ENCODE measurements around the gene MICAL2.
"Not testable (repeated sequence)": the region's sequence is repeated elsewhere in the genome, so short reads cannot be mapped to it uniquely, and the experiment has no call there.

The MICAL2 gene

DNA sequence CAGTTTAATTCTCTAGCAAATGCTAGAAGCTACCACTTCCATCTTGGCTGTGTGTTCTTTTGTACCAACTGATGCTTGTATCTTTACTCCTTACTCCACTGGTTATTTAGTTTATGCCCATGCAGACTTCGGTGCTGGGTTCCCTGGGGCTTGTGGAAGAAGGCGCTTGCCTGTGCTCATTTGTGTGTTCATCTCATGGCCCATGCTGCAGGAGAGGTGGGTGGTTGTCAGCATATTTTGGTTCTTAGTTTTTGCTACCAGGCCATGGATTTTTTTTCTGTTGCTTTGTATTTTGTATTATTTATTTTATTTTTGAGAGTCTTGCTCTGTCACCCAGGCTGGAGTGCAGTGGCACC lies 22.4 kb downstream of the MICAL2 start:
- in situ Hi-C loops (cut with MboI; ENCODE audit: low sequenced_read_pairs) = no loop called here

DNA sequence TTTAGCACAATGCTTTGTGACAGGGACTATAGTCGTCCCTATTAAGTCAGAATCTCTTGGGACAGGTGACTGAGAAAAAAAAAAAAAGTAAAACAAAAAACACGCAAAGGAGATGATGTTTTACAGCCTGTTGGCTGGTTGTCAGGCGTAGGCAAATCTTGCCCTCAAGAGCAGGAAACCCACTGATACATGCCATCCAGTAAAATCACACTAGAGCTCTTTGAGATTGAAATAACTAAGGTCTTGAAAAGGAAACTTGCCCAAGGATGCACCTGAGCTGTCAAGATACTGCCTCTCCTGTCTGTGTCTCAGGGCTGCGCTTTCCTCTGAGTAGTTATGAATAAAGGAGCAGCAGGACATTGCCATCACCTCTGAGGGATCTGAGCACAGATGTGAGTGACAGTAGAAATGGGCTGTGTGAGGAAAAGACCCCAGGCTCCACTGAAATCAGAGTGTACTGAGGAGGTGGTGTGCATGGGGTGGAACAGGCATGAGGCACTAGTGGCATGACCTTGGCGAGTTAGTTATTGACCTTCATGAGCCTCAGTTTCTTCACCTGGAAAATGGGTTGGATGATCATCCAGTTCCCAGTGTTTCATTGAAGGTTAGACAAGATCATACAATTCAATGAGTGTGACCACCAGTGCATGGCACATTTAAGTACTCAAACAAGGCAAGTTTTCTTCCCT lies 23.3 kb downstream of the MICAL2 start:
- in situ Hi-C loops (cut with MboI; ENCODE audit: low sequenced_read_pairs) = no loop called here

DNA sequence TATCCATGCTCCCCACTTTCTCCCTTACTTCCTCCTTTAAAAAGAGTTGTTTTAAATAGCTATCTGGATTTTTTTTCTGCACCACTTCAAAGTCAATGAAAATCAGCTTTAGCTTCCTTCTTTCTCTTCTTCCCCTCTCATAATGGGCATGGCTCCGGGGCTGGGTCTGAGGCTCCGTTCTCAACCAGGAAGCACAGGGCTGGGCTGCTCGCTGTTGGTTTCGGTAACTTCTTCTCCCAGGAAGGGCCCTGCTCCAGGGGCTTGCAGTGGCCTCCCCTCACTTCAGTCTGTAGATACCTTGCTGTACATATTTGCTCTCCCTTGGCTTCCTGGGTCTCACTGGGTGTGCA lies 23.8 kb downstream of the MICAL2 start:
- in situ Hi-C loops (cut with MboI; ENCODE audit: low sequenced_read_pairs) = no loop called here

DNA sequence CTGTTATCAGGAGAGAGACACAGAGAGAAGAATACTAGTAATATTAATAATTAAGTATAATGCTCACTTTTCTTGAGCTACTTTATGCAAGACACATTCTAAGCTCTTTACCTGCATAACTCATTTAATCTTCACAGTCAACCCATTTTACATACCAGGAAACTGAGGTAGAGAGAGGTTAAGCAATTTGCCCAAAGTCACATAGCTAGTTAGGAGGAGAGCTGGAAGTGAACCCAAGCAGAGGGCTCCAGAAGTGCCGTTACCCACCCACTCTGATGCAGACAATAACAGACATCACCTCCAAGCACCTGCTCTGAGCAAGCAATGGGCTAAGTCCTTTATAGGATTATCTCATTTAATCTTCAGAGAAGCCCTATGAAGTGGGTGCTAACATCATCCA lies 24.8 kb downstream of the MICAL2 start:
- in situ Hi-C loops (cut with MboI; ENCODE audit: low sequenced_read_pairs) = no loop called here

DNA sequence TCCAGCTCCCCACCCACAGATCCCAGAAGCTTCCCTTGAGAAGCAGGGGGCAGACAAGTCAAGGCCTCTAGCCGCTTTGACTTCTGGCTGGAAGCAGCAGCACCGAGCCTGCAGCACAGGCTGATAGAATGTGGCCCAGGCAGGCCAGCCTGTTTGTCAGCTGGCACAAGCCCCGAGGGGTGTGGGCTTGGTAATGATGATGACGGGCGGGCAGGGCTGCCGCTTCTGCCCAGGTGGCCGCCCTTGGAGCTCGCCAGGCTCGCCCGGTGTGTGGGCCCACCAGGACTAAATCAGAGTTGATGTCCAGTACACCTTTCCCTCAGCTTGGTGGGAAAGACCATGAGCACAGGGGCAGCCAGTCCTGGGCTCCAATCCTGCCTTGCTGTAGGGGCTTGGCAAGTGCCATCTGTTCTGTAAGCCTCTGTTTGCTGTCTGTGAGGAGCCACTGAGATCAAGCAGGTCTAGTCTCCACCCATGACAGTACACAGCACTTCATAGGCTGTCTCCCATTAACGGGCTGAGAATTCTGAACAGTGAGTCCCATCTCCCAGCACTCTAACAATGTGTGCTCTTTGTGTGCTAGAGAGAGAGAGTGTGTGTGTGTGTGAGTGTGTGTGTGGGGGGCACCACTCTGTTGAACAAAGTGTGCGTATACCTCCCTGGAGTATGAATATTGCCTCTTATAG lies 26.8 kb downstream of the MICAL2 start:
- in situ Hi-C loops (cut with MboI; ENCODE audit: low sequenced_read_pairs) = no loop called here

DNA sequence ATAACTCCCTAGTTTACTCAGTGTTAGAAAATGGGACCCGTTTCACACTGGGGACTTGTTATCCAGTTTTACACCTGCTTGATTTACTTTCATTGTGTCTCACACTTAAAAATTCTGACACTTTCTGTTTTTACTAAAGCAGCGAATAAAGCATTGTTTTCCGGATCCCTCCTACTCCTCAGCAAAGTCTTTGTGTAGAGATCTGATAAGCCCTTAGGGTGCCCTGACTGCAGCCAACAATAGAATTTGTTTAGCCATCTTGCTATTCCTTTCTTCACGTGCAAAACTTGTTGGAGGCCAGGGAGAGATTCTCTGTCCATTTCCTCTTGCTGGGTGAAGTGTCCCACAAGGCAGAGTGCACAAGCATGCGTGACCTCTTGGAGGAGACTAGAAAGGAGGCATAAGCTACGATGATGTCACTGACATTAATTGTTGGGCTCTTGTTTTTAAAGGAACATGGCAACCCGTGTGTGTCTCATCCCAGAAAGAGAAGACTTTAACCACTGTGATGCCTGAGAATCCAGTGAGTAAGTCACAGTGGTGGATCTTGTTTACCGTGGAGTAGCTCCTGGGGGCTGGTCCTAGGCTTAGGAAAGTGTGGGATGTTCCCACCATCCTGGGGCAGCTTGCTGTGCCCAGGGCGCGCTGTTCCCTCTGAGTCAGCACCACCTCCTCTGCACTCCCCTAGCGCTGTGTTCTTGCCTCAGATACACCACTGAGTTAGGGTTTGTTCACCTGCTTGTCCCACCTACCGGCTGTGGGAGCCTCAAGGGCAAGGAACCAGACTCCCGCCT lies 27.7 kb downstream of the MICAL2 start:
- in situ Hi-C loops (cut with MboI; ENCODE audit: low sequenced_read_pairs) = no loop called here

DNA sequence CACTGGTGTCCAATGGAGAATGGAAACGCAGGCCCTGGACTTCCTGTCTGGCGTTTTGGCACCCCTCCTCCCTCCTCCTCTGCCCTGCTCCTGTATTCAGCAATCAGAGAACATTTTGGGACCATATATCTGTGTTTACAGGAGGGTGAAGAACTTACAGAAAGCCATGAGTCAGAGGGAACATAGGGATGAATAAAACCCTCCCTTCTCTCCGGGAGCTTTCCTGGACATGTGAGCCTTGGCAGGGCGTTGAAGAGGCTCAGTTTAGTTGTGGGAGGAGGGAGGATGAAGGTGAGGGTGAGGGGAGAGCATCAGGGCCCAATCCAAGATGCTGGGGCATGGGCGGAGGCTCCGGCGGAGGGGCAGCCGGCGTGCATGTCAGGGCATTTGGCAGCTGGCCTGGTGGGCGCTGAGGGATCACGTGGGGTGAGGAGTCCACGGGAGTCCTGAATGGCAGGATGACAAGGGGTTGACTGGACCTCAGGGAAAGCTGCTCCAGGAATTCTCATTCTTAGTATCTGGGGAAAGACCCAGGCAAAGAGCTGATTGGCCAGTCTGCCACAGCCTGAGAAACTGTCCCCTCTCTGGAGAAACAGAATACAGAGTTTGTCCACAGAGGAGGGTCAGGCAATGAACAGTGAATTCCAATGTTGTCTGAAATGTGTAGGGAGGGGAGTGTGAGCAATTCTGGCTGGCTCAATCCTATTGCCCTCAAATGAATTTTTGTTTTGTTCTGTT lies 28.9 kb downstream of the MICAL2 start:
- in situ Hi-C loops (cut with MboI; ENCODE audit: low sequenced_read_pairs) = no loop called here

DNA sequence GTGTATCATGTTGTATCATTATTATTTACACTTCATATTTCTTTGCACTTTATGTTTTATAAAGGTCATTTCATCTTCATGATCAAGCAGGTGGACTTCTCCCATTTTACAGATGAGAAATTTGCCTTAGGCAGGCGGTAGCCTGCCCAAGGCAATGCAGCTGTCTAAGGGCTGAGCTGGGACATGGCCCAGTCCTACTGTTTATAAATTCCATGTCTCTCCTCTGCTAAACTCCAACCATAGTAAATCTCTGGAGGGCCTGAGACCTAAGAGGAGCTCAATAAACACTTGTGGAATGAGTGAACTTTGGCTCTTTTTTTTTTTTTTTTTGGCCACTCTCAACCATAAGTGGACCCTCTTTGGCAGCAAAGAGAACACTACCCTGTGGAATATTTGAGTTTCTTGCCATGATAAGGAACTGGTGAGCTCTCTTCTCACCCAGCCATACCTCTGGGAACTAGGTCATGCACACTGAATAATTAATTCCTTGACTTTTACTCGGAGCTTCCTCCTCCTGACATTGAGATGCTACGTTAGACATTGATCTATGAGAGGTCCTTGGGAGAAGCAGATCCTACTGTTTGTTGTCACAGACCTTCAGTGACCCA lies 29.9 kb downstream of the MICAL2 start:
- in situ Hi-C loops (cut with MboI; ENCODE audit: low sequenced_read_pairs) = no loop called here

DNA sequence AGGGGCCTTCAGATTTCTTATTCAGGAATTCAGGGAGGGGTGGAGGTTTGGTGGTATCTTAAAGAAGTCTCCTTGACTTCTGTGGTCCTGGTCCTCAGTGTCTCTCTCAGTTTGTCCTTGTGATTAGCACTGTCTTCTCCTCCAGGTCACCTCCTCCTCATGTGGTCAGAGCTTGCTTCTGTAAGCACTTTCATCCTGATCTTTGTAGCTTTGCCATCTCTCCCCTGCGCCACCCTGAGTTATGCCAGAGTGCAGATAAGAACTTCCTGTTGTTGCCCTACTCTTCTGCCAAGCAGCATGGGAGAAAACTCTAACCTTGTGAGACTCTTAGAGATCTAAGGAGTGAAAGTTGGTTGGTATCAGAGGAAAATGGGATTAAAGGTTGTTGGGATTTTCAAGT lies 30.9 kb downstream of the MICAL2 start:
- in situ Hi-C loops (cut with MboI; ENCODE audit: low sequenced_read_pairs) = no loop called here

DNA sequence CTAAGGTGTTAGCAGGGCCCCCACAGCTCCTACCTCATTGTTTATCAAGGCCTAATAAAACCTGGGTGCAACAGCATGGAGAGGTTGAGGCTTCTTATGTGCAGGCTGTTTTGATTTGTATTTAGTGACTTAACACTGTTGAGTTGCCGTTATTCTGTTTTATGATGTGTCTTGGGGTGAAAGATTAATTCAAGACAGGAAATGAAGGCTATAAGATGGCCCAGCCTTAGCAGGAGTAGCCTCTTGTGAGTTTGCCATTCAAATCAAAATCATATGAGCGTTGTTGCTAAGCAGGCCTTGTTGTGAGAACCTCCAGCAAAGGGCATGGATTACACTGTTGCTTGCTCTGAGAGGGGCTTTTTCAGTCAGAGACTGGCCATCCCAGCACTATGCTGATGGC lies 31.8 kb downstream of the MICAL2 start:
- in situ Hi-C loops (cut with MboI; ENCODE audit: low sequenced_read_pairs) = no loop called here

DNA sequence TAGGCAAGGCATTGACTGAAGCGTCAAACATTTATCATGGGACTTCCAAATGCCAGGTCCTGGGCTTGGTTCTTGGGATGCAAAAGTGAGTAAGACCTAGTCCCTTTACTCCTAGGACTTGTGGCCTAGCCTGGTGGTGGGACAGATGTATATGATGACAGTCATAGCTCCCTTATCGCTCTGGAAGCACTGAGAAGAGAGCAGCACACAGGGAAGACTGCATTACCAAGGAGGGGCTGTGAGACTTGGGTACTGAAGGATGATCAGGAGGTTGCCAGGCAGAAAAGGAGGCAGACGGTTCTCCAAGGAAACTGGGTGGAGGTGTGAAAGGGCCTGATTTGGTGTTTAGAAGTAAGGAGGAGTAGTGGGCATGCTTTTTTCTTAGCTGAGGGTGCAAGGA lies 32.5 kb downstream of the MICAL2 start:
- in situ Hi-C loops (cut with MboI; ENCODE audit: low sequenced_read_pairs) = no loop called here

DNA sequence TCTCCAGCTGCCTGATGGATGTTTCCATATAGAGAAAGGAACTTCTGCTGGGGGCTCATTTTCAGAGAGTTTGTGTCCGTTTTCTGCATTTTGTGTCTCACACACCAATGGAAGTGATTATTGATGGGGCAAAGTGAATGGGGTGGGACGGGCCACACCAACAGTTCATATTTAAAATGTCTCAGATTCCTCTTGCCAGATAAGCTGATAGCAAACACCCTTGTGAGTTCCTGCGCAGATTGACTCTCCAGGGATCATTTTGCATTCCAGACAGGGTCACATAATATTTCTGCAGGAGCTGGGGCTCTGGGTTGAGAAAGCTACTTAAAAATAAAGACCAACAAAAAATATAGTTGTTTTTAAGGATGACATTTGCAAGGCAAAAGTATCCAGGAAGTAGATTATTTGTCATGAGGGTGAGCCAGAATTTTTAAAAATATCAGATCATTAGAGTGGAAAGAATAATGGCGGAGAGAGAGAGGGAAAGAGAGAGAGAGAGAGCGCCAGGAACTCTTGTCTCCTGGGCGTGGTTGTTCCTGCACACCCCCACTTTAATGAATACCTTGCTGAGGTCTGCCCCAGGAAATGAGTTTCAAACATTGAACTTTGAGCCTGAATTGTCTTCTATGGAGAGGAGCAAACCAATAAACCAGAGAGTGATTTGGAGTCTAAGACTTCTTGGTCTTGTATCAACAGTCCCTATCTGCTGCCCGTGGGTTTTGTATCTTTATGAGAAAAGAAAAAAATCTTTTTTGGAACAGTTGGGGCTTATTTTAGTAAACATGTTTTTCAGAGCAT lies 33.3 kb downstream of the MICAL2 start:
- in situ Hi-C loops (cut with MboI; ENCODE audit: low sequenced_read_pairs) = no loop called here

DNA sequence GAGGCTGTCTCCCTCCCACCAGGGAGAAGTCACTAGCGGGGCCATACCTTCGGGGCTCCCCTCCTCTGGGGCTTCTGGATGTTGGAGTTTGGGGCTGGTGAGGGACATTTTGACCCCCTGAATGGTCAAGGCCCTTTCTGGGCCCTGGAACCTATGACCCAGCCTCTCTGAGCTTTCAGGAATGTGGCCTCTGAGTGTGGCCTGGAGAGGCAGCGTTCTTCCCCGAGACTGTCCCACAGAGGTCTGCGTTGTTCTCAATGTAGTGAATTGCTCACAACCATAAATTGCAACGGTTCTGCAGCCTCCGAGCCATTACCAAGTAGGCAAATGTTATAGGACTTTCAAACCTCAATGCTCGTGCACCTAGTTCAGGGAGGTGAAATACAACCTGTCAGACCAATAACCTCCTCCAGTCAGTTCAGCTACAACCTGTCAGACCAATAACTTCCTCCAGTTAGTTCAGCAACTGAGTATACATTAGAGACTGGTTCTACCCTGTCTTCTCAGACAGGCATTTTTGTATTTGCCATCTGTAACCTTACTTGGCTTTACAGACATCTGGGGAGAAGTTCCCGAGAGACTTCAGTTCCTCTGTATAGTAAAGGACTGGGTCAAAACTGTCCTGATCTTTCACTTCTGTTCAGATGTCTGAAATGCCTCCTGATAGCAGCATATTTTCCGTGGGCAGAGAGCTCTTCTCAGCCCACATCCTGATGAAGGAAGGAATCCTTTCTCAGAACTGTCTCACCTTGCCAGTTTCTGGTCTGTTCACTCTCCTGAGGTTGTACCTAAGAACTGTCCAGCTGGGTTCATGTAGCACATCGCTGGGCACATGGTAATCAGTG lies 34.2 kb downstream of the MICAL2 start:
- in situ Hi-C loops (cut with MboI; ENCODE audit: low sequenced_read_pairs) = no loop called here

DNA sequence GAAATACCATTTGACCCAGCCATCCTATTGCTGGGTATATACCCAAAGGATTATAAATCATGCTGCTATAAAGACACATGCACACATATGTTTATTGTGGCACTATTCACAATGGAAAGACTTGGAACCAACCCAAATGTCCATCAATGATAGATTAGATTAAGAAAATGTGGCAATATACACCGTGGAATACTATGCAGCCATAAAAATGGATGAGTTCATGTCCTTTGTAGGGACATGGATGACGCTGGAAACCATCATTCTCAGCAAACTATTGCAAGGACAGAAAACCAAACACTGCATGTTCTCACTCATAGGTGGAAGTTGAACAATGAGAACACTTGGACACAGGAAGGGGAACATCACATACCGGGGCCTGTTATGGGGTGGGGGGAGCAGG lies 36.3 kb downstream of the MICAL2 start:
- in situ Hi-C loops (cut with MboI; ENCODE audit: low sequenced_read_pairs) = not testable (repeated sequence)

DNA sequence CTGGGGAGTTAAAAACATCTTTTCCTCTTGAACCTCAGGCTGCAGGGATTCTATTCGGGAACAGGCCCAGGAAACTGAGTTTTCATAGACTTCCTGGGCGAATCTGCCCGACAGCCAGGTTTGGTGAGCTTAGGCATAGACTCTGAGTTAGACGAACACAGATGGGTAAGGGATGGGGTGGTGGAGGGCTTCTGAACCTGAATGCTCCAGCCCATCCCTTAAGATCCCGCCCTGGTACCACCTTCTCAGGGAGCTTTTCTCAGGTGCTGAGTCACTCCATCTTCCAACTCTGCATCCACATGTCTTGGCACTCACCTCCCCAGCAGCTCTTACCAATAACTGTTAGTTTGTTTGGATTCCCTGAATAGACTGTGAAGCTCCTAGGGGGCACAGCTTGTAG lies 37.4 kb downstream of the MICAL2 start:
- in situ Hi-C loops (cut with MboI; ENCODE audit: low sequenced_read_pairs) = no loop called here

DNA sequence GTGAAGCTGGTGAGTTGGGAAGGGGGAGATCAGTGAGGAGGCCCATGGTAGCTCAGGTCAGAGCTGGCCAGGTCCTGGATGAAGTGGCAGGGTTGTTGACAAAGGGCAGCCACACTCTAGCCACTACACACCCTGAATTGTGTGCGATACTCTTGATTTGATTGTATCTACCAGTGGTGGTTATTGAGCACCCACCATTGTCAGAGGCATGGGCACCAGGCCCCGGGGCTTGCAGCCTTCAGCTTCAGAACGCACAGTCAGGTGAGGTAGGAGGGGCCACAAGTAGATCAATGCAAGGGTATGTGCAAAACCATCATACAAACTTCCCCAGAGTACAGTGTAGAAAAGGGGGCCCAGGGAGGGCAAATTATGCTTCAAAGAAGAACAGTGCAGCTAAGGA lies 38.1 kb downstream of the MICAL2 start:
- in situ Hi-C loops (cut with MboI; ENCODE audit: low sequenced_read_pairs) = no loop called here

DNA sequence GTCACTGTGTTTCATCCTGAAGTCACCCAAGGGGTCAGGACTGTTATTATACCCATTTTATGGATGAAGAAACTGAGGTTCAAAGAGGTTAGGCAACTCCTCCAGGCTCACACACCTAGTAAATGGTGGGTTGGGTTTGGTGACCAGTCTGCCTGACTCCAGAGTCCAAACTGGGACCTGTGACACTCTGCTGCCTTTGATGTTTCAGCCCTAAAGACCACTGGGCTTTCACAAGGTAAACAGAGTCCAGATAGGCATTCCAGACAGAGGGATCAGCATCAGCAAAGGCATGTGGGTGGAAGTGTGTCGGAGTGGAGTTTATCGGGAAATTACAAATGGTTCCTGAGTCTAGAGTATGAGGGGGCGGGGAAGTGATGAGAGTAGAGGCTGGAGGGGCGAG lies 38.5 kb downstream of the MICAL2 start:
- in situ Hi-C loops (cut with MboI; ENCODE audit: low sequenced_read_pairs) = no loop called here

DNA sequence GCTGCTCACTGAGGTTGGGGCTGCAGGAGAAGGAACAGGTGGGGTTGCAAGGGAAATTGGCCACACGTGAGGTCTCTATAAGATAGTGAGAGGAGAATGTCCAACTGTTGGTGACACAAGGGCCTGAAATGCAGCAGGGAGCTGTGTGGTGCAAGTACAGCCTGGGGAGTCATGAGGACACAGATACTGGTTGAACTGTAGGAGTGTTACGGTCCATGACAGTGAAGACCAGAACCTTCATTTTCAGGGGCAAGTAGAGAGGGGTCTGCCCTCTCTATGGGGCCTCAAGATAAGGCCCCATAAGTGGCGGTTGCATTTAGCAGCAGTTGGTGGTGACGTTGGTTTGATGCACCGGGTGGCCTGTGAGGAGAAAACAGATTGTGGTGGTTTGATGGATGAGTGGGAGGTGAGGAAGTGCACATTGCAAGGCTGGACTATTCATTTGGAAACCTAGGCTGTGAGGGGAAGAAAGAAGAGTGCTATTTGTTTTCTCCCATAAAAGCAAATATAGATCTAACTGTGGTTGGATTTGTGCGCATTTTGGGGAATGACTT lies 39.4 kb downstream of the MICAL2 start:
- in situ Hi-C loops (cut with MboI; ENCODE audit: low sequenced_read_pairs) = no loop called here

DNA sequence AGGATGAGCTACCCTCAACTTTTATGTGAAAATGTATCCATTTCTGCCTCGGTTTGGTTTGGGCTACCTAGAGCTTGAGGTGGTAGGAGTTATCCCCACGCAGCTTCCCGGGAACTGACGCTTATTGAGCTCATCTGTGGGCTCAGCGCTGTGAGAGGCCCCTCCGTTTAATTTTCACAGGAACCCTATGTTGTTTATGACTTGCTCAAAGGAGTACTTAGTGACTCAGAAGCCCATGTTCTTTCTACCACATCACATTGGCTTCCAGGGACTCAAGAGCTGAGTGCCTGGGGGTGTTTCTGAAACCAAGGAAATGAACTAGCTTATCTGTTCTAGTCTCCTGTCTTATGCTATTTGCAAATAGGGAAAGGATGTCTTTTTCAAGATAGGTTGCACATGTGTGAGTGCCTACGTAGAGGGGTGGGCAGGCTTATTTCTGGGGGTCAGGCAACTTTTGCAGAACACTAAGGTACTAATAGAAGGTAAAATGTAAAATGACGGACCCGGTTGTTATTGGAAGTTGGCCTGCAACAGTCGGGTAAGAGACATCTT lies 40.5 kb downstream of the MICAL2 start:
- in situ Hi-C loops (cut with MboI; ENCODE audit: low sequenced_read_pairs) = no loop called here

All from HL-60/S4 treated with retinoic acid at 250 ng/mL for 4 days and 3 days (cell line).